22Rv1 (cell line): Measurements from ENCODE around the gene LGR6.

ENCODE experiments used
- H3K27ac ChIP-seq: fragments of 450-650 bp; 2 replicates; pipeline ENCODE4 v1.5.1; 2017
- CTCF ChIP-seq: fragments of 450-650 bp; IDR thresholded peaks from 2 replicates; pipeline ENCODE4 v1.5.1; 2017; ENCODE audit warnings: mild to moderate bottlenecking
- ZFX ChIP-seq: fragments of 450-650 bp; IDR thresholded peaks from 2 replicates; pipeline ENCODE4 v1.6.1; 2017; ENCODE audit warnings: antibody characterized with exemption, borderline replicate concordance

LGR6 gene

GRCh38 chr1:202268032-202268431, 74.4 kb downstream of the LGR6 start:
- H3K27ac ChIP-seq: no peak overlapping the region
- no peak for TF ChIP-seq CTCF
- TF ChIP-seq ZFX: no peak

- no peak overlapping the region for H3K27ac ChIP-seq
- TF ChIP-seq CTCF (no peak), ZFX (no peak)
Observed at GRCh38 chr1:202268817-202269216, 75.2 kb downstream of the LGR6 start.

- TF ChIP-seq CTCF (no peak), ZFX (no peak)
- no peak overlapping the region for H3K27ac ChIP-seq
Observed at GRCh38 chr1:202270871-202271326, 77.3 kb downstream of the LGR6 start.

GRCh38 chr1:202272103-202272845, 78.7 kb downstream of the LGR6 start:
- TF ChIP-seq CTCF (no peak), ZFX (no peak)
- H3K27ac ChIP-seq: no peak overlapping the region

GRCh38 chr1:202274611-202275010, 81.0 kb downstream of the LGR6 start:
- TF ChIP-seq CTCF (peak; percentile 79), ZFX (no peak)
- no peak overlapping the region for H3K27ac ChIP-seq

GRCh38 chr1:202275061-202275770, 81.6 kb downstream of the LGR6 start:
- no peak for TF ChIP-seq ZFX
- no peak for TF ChIP-seq CTCF

More at GRCh38 chr1:202275061-202275770, 81.6 kb downstream of the LGR6 start:
- H3K27ac ChIP-seq: no peak overlapping the region
